NCI-H1694 (cell line): ENCODE results near the gene MYO1D.
"Not testable (repeated sequence)": the region's sequence is repeated elsewhere in the genome, so short reads cannot be mapped to it uniquely, and the experiment has no call there.

Experiments used
- DNase-seq: peaks from one replicate; lab custom pipeline; 2025; lab: John Stamatoyannopoulos, UW

The MYO1D gene

GRCh38 chr17:32876417-32877163 lies at the start of gene MYO1D:
MYO1D (minus strand) TSS chr17:32877124; CDS start chr17:32876872, 252 bp downstream.
- no peak for DNase-seq

GRCh38 chr17:32926183-32926582 lies 49.3 kb upstream of the MYO1D start:
- no peak for DNase-seq

GRCh38 chr17:32923905-32924304 lies 47.0 kb upstream of the MYO1D start:
- not testable (repeated sequence) for DNase-seq

- DNase-seq = no peak
Measured at GRCh38 chr17:32921017-32921416, 44.1 kb upstream of the MYO1D start.

- DNase-seq = no peak
Measured at GRCh38 chr17:32920293-32920692, 43.4 kb upstream of the MYO1D start.

GRCh38 chr17:32919876-32920275 lies 43.0 kb upstream of the MYO1D start:
- not testable (repeated sequence) for DNase-seq

GRCh38 chr17:32917842-32918241 lies 40.9 kb upstream of the MYO1D start:
- no peak for DNase-seq

GRCh38 chr17:32917081-32917480 lies 40.2 kb upstream of the MYO1D start:
- no peak for DNase-seq

GRCh38 chr17:32916134-32916533 lies 39.2 kb upstream of the MYO1D start:
- no peak for DNase-seq

GRCh38 chr17:32915245-32915644 lies 38.3 kb upstream of the MYO1D start:
- no peak for DNase-seq

GRCh38 chr17:32914181-32914580 lies 37.3 kb upstream of the MYO1D start:
- no peak for DNase-seq

- no peak for DNase-seq
Measured at GRCh38 chr17:32913593-32913992, 36.7 kb upstream of the MYO1D start.

- DNase-seq = no peak
Measured at GRCh38 chr17:32912218-32912897, 35.4 kb upstream of the MYO1D start.

- no peak for DNase-seq
Measured at GRCh38 chr17:32910769-32911168, 33.8 kb upstream of the MYO1D start.

GRCh38 chr17:32909787-32910369 lies 33.0 kb upstream of the MYO1D start:
- DNase-seq = peak; percentile 61

GRCh38 chr17:32907583-32907982 lies 30.7 kb upstream of the MYO1D start:
- no peak for DNase-seq

- no peak for DNase-seq
Measured at GRCh38 chr17:32904891-32905290, 28.0 kb upstream of the MYO1D start.

GRCh38 chr17:32903774-32904673 lies 27.1 kb upstream of the MYO1D start:
- no peak for DNase-seq

- no peak for DNase-seq
Measured at GRCh38 chr17:32901743-32902142, 24.8 kb upstream of the MYO1D start.

GRCh38 chr17:32899236-32900013 lies 22.5 kb upstream of the MYO1D start:
- DNase-seq = no peak

- no peak for DNase-seq
Measured at GRCh38 chr17:32896647-32897258, 19.8 kb upstream of the MYO1D start.
